RWPE2 (cell line): Measurements from ENCODE around the gene RBM20.

Experiments used
- ATAC-seq: fragments of 200-7000 bp; cut with Tn5 transposase; 3 replicates; pipeline ENCODE4 v1.9.1; 2021; ENCODE audit warnings: low read depth
- DNase-seq: peaks from one replicate; pipeline ENCODE4 v3.0.0-alpha.2; 2020; ENCODE audit warnings: low spot score
- H3K27ac ChIP-seq: fragments of 450-650 bp; 2 replicates; pipeline ENCODE4 v1.5.1; 2017; ENCODE audit warnings: mild to moderate bottlenecking; ENCODE audit not compliant: poor library complexity, severe bottlenecking
- H3K27me3 ChIP-seq: fragments of 250-450 bp; sonication (Bioruptor Pico); 2 replicates; pipeline ENCODE4 v1.5.1; 2021; ENCODE audit warnings: mild to moderate bottlenecking, moderate library complexity; ENCODE audit not compliant: insufficient read depth, poor library complexity, severe bottlenecking
- H3K36me3 ChIP-seq: fragments of 250-450 bp; sonication (Bioruptor Pico); 2 replicates; pipeline ENCODE4 v1.5.1; 2020; ENCODE audit warnings: low read depth, mild to moderate bottlenecking, moderate library complexity
- H3K4me1 ChIP-seq: fragments of 250-450 bp; sonication (Bioruptor Pico); 2 replicates; pipeline ENCODE4 v1.5.1; 2021; ENCODE audit warnings: mild to moderate bottlenecking, moderate library complexity; ENCODE audit not compliant: insufficient read depth, poor library complexity, severe bottlenecking
- H3K4me3 ChIP-seq: fragments of 250-450 bp; sonication (Bioruptor Pico); 2 replicates; pipeline ENCODE4 v1.5.1; 2021; ENCODE audit warnings: mild to moderate bottlenecking, moderate library complexity; ENCODE audit not compliant: severe bottlenecking
- H3K9me3 ChIP-seq: fragments of 250-450 bp; sonication (Bioruptor Pico); 2 replicates; pipeline ENCODE4 v1.5.1; 2021; ENCODE audit warnings: mild to moderate bottlenecking, moderate library complexity; ENCODE audit not compliant: severe bottlenecking
- CTCF ChIP-seq: fragments of 450-650 bp; IDR thresholded peaks from one replicate; pipeline ENCODE4 v1.5.1; 2017; ENCODE audit warnings: mild to moderate bottlenecking, moderate library complexity; ENCODE audit not compliant: poor library complexity, severe bottlenecking

Gene RBM20

GRCh38 chr10:110698782-110699201, 54.7 kb downstream of the RBM20 start:
- no peak overlapping the region for H3K27ac ChIP-seq
- H3K36me3 ChIP-seq = no peaks in the 10 kb centered on the region
- H3K27me3 ChIP-seq = no peaks in the 10 kb centered on the region
- no peaks in the 10 kb centered on the region for H3K4me1 ChIP-seq
- ATAC-seq = no peak
- no peak for TF ChIP-seq CTCF
- no peaks in the 10 kb centered on the region for H3K9me3 ChIP-seq
- DNase-seq = no peak
- no peak overlapping the region for H3K4me3 ChIP-seq

GRCh38 chr10:110699859-110700468, 55.8 kb downstream of the RBM20 start:
- no peak for TF ChIP-seq CTCF
- H3K4me3 ChIP-seq = no peak overlapping the region
- H3K36me3 ChIP-seq = no peaks in the 10 kb centered on the region
- H3K27ac ChIP-seq = no peak overlapping the region
- H3K27me3 ChIP-seq = no peaks in the 10 kb centered on the region
- no peaks in the 10 kb centered on the region for H3K9me3 ChIP-seq
- DNase-seq (no peak), ATAC-seq (no peak)
- H3K4me1 ChIP-seq = no peaks in the 10 kb centered on the region

GRCh38 chr10:110700947-110701616, 56.9 kb downstream of the RBM20 start:
- no peak for DNase-seq
- Histone ChIP-seq H3K4me1 (no peaks in the 10 kb centered on the region), H3K9me3 (no peaks in the 10 kb centered on the region), H3K27me3 (no peaks in the 10 kb centered on the region), H3K36me3 (no peaks in the 10 kb centered on the region), H3K4me3 (no peak overlapping the region), H3K27ac (no peak overlapping the region)
- ATAC-seq = no peak
- TF ChIP-seq CTCF = no peak

GRCh38 chr10:110701617-110701971, 57.5 kb downstream of the RBM20 start:
- H3K4me1 ChIP-seq = no peaks in the 10 kb centered on the region
- no peak for TF ChIP-seq CTCF
- no peaks in the 10 kb centered on the region for H3K27me3 ChIP-seq
- no peak overlapping the region for H3K4me3 ChIP-seq
- no peak overlapping the region for H3K27ac ChIP-seq
- H3K36me3 ChIP-seq = no peaks in the 10 kb centered on the region
- no peaks in the 10 kb centered on the region for H3K9me3 ChIP-seq
- DNase-seq = no peak
- ATAC-seq = no peak

GRCh38 chr10:110704070-110704469, 59.9 kb downstream of the RBM20 start:
- ATAC-seq (no peak), DNase-seq (no peak)
- no peaks in the 10 kb centered on the region for H3K9me3 ChIP-seq
- TF ChIP-seq CTCF = no peak
- no peaks in the 10 kb centered on the region for H3K27me3 ChIP-seq
- H3K27ac ChIP-seq = no peak overlapping the region
- no peaks in the 10 kb centered on the region for H3K4me1 ChIP-seq
- no peak overlapping the region for H3K4me3 ChIP-seq
- no peaks in the 10 kb centered on the region for H3K36me3 ChIP-seq
